GM23338 (cell line): ENCODE measurements around the gene ZNF277. TPM values are rescaled to one million over a fixed set of nuclear protein-coding genes. Genes with fewer than 3 reads are reported as not detected.

Experiments
- ATAC-seq: fragments of 200-7000 bp; cut with Tn5 transposase; 3 replicates; pipeline ENCODE4 v1.9.1; 2020
- DNase-seq: peaks from one replicate; pipeline ENCODE4 v3.0.0-alpha.2; 2015; ENCODE audit warnings: low spot score
- H2AFZ ChIP-seq: fragments of 200-600 bp; sonication (generic); 2 replicates; pipeline ENCODE4 v1.8.0; 2016; ENCODE audit warnings: antibody characterized with exemption, mild to moderate bottlenecking, moderate library complexity
- H3F3A ChIP-seq: fragments of 200-600 bp; sonication (generic); replicated peaks from 2 replicates; pipeline ENCODE4 v1.8.0; 2017; ENCODE audit warnings: antibody characterized with exemption, mixed run types, low read depth
- H3K27ac ChIP-seq: fragments of 200-600 bp; sonication (generic); 2 replicates; pipeline ENCODE4 v1.6.1; 2016; ENCODE audit warnings: low read depth
- H3K27me3 ChIP-seq: fragments of 200-600 bp; sonication (generic); 2 replicates; pipeline ENCODE4 v1.8.0; 2016; ENCODE audit warnings: mild to moderate bottlenecking, mixed run types, moderate library complexity; ENCODE audit not compliant: insufficient read depth
- H3K36me3 ChIP-seq: fragments of 200-600 bp; sonication (generic); 2 replicates; pipeline ENCODE4 v1.8.0; 2016; ENCODE audit warnings: mild to moderate bottlenecking; ENCODE audit not compliant: insufficient read depth
- H3K4me1 ChIP-seq: fragments of 200-600 bp; sonication (generic); 2 replicates; pipeline ENCODE4 v1.8.0; 2016; ENCODE audit warnings: mild to moderate bottlenecking, moderate library complexity; ENCODE audit not compliant: insufficient read depth
- H3K4me2 ChIP-seq: fragments of 200-600 bp; sonication (generic); 2 replicates; pipeline ENCODE4 v1.7.1; 2017; ENCODE audit warnings: mixed run types
- H3K4me3 ChIP-seq: fragments of 200-600 bp; sonication (generic); 2 replicates; pipeline ENCODE4 v1.6.1; 2016; ENCODE audit warnings: mixed run types
- H3K79me2 ChIP-seq: fragments of 200-600 bp; sonication (generic); replicated peaks from 2 replicates; pipeline ENCODE4 v1.8.0; 2017; ENCODE audit warnings: mild to moderate bottlenecking; ENCODE audit not compliant: insufficient read depth
- H3K9me2 ChIP-seq: fragments of 200-600 bp; sonication (generic); 2 replicates; pipeline ENCODE4 v1.8.0; 2017; ENCODE audit not compliant: insufficient read depth
- H4K20me1 ChIP-seq: fragments of 200-600 bp; sonication (generic); replicated peaks from 2 replicates; pipeline ENCODE4 v1.8.0; 2017; ENCODE audit warnings: mild to moderate bottlenecking; ENCODE audit not compliant: insufficient read depth
- H3K27ac Mint-ChIP-seq: 2 replicates; pipeline ENCODE4 v1.8.0; 2020; ENCODE audit warnings: inconsistent platforms, mild to moderate bottlenecking, moderate library complexity, mixed read lengths
- H3K27me3 Mint-ChIP-seq: 3 replicates; pipeline ENCODE4 v1.8.0; 2022; ENCODE audit warnings: low read depth, mild to moderate bottlenecking, moderate library complexity, mixed read lengths, inconsistent platforms; ENCODE audit not compliant: insufficient read depth, poor library complexity
- H3K36me3 Mint-ChIP-seq: 3 replicates; pipeline ENCODE4 v1.8.0; 2021; ENCODE audit warnings: low read depth, mild to moderate bottlenecking, inconsistent platforms, moderate library complexity, mixed read lengths
- H3K4me1 Mint-ChIP-seq: 3 replicates; pipeline ENCODE4 v1.8.0; 2020; ENCODE audit warnings: mild to moderate bottlenecking, inconsistent platforms, mixed read lengths
- H3K4me3 Mint-ChIP-seq: 3 replicates; pipeline ENCODE4 v1.8.0; 2021; ENCODE audit warnings: moderate library complexity, mild to moderate bottlenecking, inconsistent platforms, mixed read lengths
- H3K9me3 Mint-ChIP-seq: 3 replicates; pipeline ENCODE4 v1.8.0; 2020; ENCODE audit warnings: moderate library complexity, mild to moderate bottlenecking, inconsistent platforms, mixed read lengths
- CREB1 ChIP-seq: fragments of 250-450 bp; sonication (Bioruptor Pico); IDR thresholded peaks from 2 replicates; pipeline ENCODE4 v1.5.0; 2020; ENCODE audit warnings: low read depth, mild to moderate bottlenecking, moderate library complexity
- CTCF ChIP-seq, 2 experiments: fragments of 200-600 bp in 1 of 2; sonication (generic) in 1 of 2; conservative IDR thresholded peaks; 2 replicates each; pipeline versions ENCODE4 v1.5.1 to v1.6.1; 2016 to 2017; ENCODE audit warnings: antibody characterized with exemption in 2 of 2, low read depth in 2 of 2, mild to moderate bottlenecking in 2 of 2, moderate library complexity in 1 of 2
- EZH2 ChIP-seq: fragments of 200-600 bp; sonication (generic); IDR thresholded peaks from one replicate; pipeline ENCODE4 v1.8.0; 2017; ENCODE audit warnings: antibody characterized with exemption, mild to moderate bottlenecking, low read depth; ENCODE audit not compliant: unreplicated experiment
- EZH2phosphoT487 ChIP-seq: fragments of 200-600 bp; sonication (generic); IDR thresholded peaks from one replicate; pipeline ENCODE4 v1.8.1; 2018; ENCODE audit warnings: antibody characterized with exemption; ENCODE audit not compliant: unreplicated experiment
- JUNB ChIP-seq: IDR thresholded peaks from one replicate; pipeline ENCODE4 v1.6.1; 2016; ENCODE audit warnings: antibody characterized with exemption; ENCODE audit not compliant: unreplicated experiment
- NANOG ChIP-seq: IDR thresholded peaks from 2 replicates; pipeline ENCODE4 v1.6.1; 2016; ENCODE audit warnings: antibody characterized with exemption, borderline replicate concordance
- POLR2AphosphoS5 ChIP-seq: IDR thresholded peaks from 2 replicates; pipeline ENCODE4 v1.6.1; 2016; ENCODE audit warnings: antibody characterized with exemption, low read depth
- REST ChIP-seq: IDR thresholded peaks from one replicate; pipeline ENCODE4 v1.6.1; 2018; ENCODE audit warnings: antibody characterized with exemption; ENCODE audit not compliant: unreplicated experiment
- STAT1 ChIP-seq: IDR thresholded peaks from one replicate; pipeline ENCODE4 v1.6.1; 2016; ENCODE audit warnings: antibody characterized with exemption; ENCODE audit not compliant: unreplicated experiment
- ZNF114 ChIP-seq: fragments of 250-450 bp; sonication (Bioruptor Pico); IDR thresholded peaks from 2 replicates; pipeline ENCODE4 v1.5.0; 2020; ENCODE audit warnings: mild to moderate bottlenecking, moderate library complexity
- ZNF331 ChIP-seq: fragments of 250-450 bp; sonication (Bioruptor Pico); IDR thresholded peaks from 2 replicates; pipeline ENCODE4 v1.5.0; 2020; ENCODE audit warnings: low read depth, mild to moderate bottlenecking, moderate library complexity
- ZNF462 ChIP-seq: fragments of 250-450 bp; sonication (Bioruptor Pico); IDR thresholded peaks from 2 replicates; pipeline ENCODE4 v1.5.0; 2020; ENCODE audit warnings: mild to moderate bottlenecking, moderate library complexity
- polyA plus RNA-seq: library from polyadenylated mRNA; unstranded; fragments of >200 nt; fragmentation: Nextera tagmentation; extraction: Ambion mirVana; gene quantifications from 2 replicates; pipeline ENCODE4 v1.2.1, GENCODE V29; 2016
- total RNA-seq: library from RNA; depleted of rRNA; stranded (reverse); fragments of >200 nt; shearing (Covaris generic); gene quantifications from 2 replicates; pipeline ENCODE4 v1.2.3, GENCODE V29; 2014
- TF ChIP-seq, protein P1 (sequence below): IDR thresholded peaks from 2 replicates; pipeline ENCODE4 v1.6.1; 2016; ENCODE audit warnings: antibody characterized with exemption

The ZNF277 gene
- total and polyA plus RNA-seq, 2 experiments from 2014 or later, result 25.4 to 28.9 TPM

- no peak overlapping the region for H3K27ac ChIP-seq
- H4K20me1 ChIP-seq, result no peaks in the 10 kb centered on the region; the same call in 1 of the 2 replicates
- H2AFZ ChIP-seq, result no peak overlapping the region
- H3K36me3 ChIP-seq, result no peaks in the 10 kb centered on the region
- H3K79me2 ChIP-seq, result no peaks in the 10 kb centered on the region
- H3K9me3 Mint-ChIP-seq, result no peaks in the 10 kb centered on the region; the same call in 2 of the 3 replicates
- no peak overlapping the region for H3K4me2 ChIP-seq
- H3K4me1 Mint-ChIP-seq, result peaks cover 15% of the 10 kb centered on the region
- H3K27me3 Mint-ChIP-seq, result peaks cover 3% of the 10 kb centered on the region
- ATAC-seq (no peak), DNase-seq (no peak)
- no peaks in the 10 kb centered on the region for H3K36me3 Mint-ChIP-seq
- H3F3A ChIP-seq, result no peaks in the 10 kb centered on the region; the same call in 1 of the 2 replicates
- peaks cover 14% of the 10 kb centered on the region; the same call in 1 of the 2 replicates for H3K9me2 ChIP-seq
- no peak overlapping the region for H3K27ac Mint-ChIP-seq
- TF ChIP-seq ZNF462 (CRISPR knock-in tag) (no peak), CTCF (conservative IDR thresholded peaks at IDR 0.05; ENCODE audit: low read depth in 2 of 2) (no peak), EZH2phosphoT487 (no peak), NANOG (no peak), JUNB (no peak), CREB1 (CRISPR knock-in tag) (no peak), ZNF331 (no peak), REST (no peak), STAT1 (no peak), ZNF114 (CRISPR knock-in tag) (no peak), POLR2AphosphoS5 (no peak), EZH2 (no peak)
- TF ChIP-seq, protein P1, sequence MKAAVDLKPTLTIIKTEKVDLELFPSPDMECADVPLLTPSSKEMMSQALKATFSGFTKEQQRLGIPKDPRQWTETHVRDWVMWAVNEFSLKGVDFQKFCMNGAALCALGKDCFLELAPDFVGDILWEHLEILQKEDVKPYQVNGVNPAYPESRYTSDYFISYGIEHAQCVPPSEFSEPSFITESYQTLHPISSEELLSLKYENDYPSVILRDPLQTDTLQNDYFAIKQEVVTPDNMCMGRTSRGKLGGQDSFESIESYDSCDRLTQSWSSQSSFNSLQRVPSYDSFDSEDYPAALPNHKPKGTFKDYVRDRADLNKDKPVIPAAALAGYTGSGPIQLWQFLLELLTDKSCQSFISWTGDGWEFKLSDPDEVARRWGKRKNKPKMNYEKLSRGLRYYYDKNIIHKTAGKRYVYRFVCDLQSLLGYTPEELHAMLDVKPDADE, result no peak
- H3K4me1 ChIP-seq, result 0 out of 2 replicates have a peak, but pooled peaks cover 3% of the 10 kb centered on the region
- H3K4me3 Mint-ChIP-seq, result no peak overlapping the region
- H3K4me3 ChIP-seq, result no peak overlapping the region
- H3K27me3 ChIP-seq, result no peaks in the 10 kb centered on the region
These were observed 152.6 kb downstream of the ZNF277 start for GRCh38 chr7:112359086-112359485.
